ENCODE measurements around the gene RTP5. TPM values are rescaled to one million over a fixed set of nuclear protein-coding genes. Genes with fewer than 3 reads are reported as not detected.

Gene RTP5
- polyA plus RNA-seq, 3 donors from 2014 or later: not detected

DNA sequence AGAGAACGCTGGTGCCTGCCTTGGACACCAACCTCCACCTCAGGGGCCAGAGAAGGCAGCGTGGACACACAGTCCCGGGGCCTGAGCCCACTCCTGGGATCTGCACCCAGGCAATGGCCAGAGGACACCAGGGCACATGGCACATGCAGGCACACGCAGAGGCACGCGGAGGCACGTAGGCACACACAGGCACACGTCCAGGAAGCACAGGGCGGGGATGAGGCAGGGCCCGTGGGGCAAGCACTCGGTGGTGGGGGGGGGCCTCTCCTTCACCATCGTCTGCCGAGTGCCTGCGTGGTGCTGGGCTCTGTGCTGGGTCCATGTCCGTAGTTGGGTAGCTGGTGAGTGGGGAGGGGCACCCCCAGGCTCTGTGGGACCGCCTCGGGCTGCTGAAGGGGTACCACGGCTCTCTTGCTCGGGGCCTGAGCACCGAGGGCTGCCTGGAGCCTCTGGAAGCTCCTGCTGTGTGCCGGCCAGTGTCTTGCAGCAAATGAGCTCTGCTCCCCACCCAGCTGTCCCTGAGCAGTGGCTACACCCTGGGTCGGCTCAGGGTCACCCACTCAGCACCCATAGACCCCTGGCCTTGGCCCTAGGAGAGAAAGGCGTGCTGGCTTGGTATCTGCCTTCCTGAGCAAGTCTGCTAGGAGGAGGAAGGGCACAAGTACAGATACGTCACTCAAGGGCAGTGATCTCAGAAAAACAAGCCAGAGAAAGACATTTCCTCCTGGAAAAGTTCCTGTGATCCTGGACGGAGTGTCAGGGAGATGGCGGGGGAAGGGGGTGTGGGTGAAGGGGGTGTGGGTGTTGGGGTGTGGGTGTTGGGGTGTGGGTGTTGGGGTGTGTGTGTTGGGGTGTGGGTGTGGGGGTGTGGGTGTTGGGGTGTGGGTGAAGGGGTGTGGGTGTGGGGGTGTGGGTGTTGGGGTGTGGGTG, 26.4 kb downstream of the RTP5 start:
- peak in 2 of 3 donors; percentile 24 to 33 for DNase-seq
- H3K27me3 Mint-ChIP-seq (ENCODE audit: low read depth in 3 of 3): peaks cover 27 to 44% (median 27%) of the 10 kb centered on the region in 3 donors

DNA sequence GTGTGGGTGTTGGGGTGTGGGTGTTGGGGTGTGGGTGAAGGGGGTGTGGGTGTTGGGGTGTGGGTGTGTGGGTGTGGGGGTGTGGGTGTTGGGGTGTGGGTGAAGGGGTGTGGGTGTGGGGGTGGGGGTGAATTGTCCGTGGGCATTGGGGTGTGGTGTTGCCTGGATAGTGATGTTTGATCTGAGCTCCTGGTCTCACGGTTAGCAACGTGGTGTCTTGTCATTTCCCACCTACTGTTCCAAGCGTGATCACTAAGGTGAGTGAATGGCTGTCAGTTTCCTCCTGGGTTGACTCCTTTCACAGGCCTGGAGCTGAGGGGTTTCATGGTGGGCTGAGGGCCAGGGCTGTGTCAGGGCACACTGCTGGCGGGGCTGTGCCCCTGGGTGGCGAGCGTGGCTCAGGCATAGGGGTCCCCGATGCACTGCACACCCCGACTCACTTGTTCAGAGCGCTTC, 27.2 kb downstream of the RTP5 start:
- Mint-ChIP-seq H3K27me3 (ENCODE audit: low read depth in 3 of 3) (peaks cover 27 to 49% (median 27%) of the 10 kb centered on the region in 3 donors), H3K4me1 (peaks cover 6 to 8% of the 10 kb centered on the region in 2 donors), H3K36me3 (no peaks in the 10 kb centered on the region), H3K4me3 (peak overlapping the region in 3 of 5 donors; percentile 18 to 40 (median 33)), H3K27ac (peak overlapping the region in 5 of 6 donors; percentile 17 to 87 (median 51)), H3K9me3 (peaks cover 2 to 15% (median 7%) of the 10 kb centered on the region in 6 donors)
- peak; percentile 13 to 24 (median 21) for DNase-seq

More for the DNA sequence above, 26.4 kb downstream of the RTP5 start:
- peak overlapping the region; percentile 71 to 97 (median 83) for H3K27ac Mint-ChIP-seq
- no peaks in the 10 kb centered on the region for H3K36me3 Mint-ChIP-seq
- H3K4me3 Mint-ChIP-seq: peak overlapping the region; percentile 6 to 83 (median 53)
- H3K9me3 Mint-ChIP-seq: peaks cover 2 to 15% (median 7%) of the 10 kb centered on the region in 6 donors
- H3K4me1 Mint-ChIP-seq: peaks cover 0 to 8% of the 10 kb centered on the region in 2 donors

DNA sequence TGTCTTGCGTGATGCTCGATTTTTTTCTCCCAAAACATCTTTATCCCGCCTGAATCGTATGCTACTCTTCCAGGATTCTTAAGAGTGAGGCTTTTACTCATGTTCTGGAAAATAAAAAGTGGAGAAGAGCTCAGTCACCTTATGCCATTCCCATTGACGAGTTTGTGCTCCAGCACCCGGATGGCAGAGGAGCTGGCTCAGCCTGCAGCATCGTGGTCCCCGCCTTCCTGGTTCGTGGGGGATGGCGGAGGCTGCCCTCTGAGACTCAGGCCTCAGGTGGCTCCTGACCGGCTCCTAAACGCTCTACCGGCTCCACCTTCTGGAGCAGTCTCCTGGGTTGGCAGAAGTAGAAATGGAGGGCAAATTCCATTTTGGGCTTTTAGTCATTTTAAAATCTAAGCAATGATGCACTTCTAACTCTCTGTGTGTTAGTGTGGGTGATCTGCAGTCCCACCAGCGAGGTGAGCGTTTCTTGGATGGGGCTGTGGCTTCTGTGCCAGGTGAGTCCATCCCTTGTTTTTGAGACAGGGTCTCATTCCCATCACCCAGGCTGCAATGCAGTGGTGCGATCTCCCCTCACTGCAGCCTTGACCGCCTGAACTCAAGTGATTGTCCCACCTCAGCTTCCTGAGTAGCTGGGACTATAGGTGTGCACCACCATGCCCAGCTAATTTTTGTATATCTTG, 27.8 kb downstream of the RTP5 start:
- H3K9me3 Mint-ChIP-seq: peaks cover 2 to 15% (median 7%) of the 10 kb centered on the region in 6 donors
- H3K4me1 Mint-ChIP-seq: peaks cover 8 to 9% of the 10 kb centered on the region in 2 donors
- peak overlapping the region in 3 of 5 donors; percentile 33 to 42 (median 40) for H3K4me3 Mint-ChIP-seq

DNA sequence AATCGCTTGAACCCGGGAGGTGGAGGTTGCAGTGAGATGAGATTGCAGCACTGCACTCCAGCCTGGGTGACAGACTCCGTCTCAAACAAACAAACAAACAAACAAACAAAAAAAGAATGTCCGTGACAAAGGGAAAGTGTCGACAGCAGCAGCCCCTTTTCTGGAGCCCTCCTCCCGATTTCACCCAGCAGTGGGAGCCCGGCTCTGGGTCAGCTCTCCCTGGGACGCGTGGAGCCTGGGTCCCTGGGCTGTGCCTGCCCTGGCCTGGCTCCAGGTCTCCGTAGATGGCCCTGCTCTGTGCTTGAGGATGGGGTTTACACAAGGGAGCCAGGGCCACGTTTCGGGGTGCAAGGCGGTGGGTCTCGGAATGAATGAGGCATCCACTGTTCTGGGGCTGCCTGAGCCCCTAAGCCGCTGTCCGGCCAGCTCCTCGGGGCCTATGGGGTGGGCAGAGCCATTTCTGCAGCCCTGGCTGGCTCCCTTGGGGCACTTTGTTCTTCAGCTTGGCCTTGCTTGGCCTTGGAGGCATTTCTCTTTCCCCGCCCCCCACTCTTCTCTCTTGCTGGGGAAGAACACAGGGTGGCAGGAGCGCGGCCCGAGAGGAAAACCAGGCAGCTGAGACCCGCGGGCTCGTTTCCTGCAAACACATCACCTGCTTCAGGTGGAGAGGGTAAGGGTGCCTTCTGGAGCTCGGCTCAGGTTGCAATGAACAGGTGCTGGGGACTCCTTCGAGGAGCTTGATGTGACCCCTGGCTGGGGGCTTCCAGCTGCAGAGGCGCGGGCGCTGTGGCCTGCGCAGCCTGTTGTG, 29.1 kb downstream of the RTP5 start:
- H3K27ac Mint-ChIP-seq: no peak overlapping the region
- no peak overlapping the region for H3K4me3 Mint-ChIP-seq
- peaks cover 2 to 15% (median 7%) of the 10 kb centered on the region in 6 donors for H3K9me3 Mint-ChIP-seq
- H3K27me3 Mint-ChIP-seq (ENCODE audit: low read depth in 3 of 3): peaks cover 27 to 44% (median 27%) of the 10 kb centered on the region in 3 donors
- no peak for DNase-seq
- H3K4me1 Mint-ChIP-seq: peaks cover 8 to 9% of the 10 kb centered on the region in 2 donors
- no peaks in the 10 kb centered on the region for H3K36me3 Mint-ChIP-seq

More for the DNA sequence above, 27.8 kb downstream of the RTP5 start:
- peaks cover 27 to 49% (median 27%) of the 10 kb centered on the region in 3 donors for H3K27me3 Mint-ChIP-seq (ENCODE audit: low read depth in 3 of 3)
- DNase-seq: no peak
- peak overlapping the region in 5 of 6 donors; percentile 17 to 87 (median 51) for H3K27ac Mint-ChIP-seq
- H3K36me3 Mint-ChIP-seq: no peaks in the 10 kb centered on the region

DNA sequence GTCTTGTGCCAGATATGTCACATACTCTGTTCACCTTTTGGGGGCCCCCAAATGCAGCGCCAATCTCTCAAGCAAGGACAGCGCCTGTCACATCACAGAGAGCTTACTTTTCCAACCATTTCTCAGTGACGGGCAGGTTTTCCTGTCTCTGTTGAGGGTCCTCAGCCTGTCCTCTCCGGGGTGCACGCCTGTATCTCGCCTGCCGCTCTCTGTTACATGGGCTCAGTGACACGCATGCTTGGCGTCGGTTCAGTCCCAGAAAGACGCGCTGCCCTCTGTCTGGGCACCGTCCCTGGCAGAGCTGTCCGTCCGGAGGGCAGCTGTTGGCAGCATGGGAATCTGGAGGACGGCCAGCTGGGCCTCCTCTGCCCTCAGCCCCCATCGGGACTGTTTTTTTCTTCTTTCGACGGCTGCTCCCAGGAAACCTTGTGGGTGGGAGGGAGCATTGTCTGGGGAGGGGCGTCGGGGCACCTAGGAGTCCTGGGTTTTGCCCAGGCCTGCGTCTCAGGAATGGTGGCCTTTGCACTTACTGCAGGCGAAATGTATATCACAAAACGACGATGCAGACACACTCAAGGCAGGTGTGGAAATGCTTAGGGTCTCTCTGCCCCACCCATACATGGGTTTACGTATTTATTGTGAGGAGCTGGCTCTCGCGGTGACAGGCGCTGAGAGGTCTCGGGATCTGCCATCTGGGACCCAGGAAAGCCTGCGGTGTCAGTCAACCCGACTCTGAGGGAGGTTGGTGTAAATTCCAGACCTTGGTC, 30.9 kb downstream of the RTP5 start:
- Mint-ChIP-seq H3K27ac (no peak overlapping the region), H3K36me3 (no peaks in the 10 kb centered on the region), H3K4me3 (no peak overlapping the region), H3K9me3 (peaks cover 2 to 15% (median 7%) of the 10 kb centered on the region in 6 donors), H3K4me1 (peaks cover 6 to 9% of the 10 kb centered on the region in 2 donors), H3K27me3 (ENCODE audit: low read depth in 3 of 3) (peaks cover 24 to 29% (median 25%) of the 10 kb centered on the region in 3 donors)
- DNase-seq: no peak

DNA sequence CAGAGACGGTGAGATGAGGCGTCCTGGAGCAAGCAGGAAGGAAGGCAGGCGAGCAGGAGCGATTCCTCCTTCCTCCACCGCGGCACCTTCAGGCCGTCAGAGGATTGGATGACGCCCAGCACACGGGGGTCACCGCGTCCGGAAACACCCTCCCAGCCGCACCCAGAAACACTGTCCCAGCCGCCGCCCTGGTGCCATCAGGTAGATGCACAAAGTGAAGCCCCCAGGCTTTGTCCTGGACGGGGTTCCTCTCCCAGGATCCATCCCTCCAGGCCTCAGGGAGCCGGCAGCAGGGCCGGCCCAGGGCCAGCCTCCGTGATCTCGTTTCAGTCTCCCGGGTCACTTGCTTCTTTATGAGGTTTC, 31.5 kb downstream of the RTP5 start:
- Mint-ChIP-seq H3K27me3 (ENCODE audit: low read depth in 3 of 3) (peaks cover 18 to 24% (median 19%) of the 10 kb centered on the region in 3 donors), H3K4me3 (no peak overlapping the region), H3K4me1 (peaks cover 5 to 9% of the 10 kb centered on the region in 2 donors), H3K27ac (no peak overlapping the region), H3K36me3 (no peaks in the 10 kb centered on the region), H3K9me3 (peaks cover 2 to 14% (median 6%) of the 10 kb centered on the region in 6 donors)
- DNase-seq: no peak

DNA sequence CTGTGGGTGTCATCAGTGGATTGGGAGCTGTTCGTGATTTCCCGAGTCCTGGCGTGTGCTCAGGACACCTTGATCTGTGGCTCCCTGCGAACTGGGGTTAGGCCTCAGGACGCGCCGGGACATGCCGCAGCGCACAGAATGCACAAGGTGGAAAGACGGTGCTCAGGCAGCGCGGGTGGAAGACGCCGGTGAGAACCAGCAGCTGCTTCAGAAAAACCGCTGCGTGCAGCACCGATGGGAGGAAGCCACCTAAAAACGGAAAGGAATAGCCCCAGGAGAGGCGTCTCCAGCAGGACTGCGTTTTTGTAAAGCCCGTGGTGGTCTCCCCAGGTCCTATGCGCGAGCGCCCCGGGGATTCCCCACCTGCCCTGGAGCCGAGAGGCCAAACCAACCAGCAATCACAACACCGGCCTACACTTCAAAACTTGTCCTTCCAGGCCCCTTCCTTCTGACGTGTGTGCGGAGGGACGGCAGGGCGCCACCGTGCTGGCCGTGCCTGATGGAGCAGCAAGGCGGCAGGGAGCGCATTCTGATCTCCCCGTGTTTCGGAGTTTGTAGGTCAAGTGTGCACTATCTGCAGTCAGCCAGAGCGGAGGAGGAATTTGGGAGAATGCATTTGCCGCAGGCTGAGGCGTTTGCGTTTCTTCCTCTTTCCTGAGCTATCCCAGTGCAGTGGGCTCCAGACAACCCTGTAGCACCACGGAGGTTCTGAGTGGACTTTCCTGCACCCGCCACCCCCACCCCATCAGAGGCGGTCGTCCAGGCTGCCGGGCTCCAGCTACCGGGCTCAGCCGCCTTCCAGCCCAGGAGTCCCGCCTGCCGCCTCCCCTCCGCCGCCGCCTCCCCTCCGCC, 32.2 kb downstream of the RTP5 start:
- no peak for DNase-seq
- H3K4me1 Mint-ChIP-seq: peaks cover 3 to 9% of the 10 kb centered on the region in 2 donors
- H3K36me3 Mint-ChIP-seq: no peaks in the 10 kb centered on the region
- peaks cover 14 to 20% (median 15%) of the 10 kb centered on the region in 3 donors for H3K27me3 Mint-ChIP-seq (ENCODE audit: low read depth in 3 of 3)
- peak overlapping the region in 1 of 6 donors; percentile 40 for H3K27ac Mint-ChIP-seq
- peaks cover 0 to 10% (median 3%) of the 10 kb centered on the region in 6 donors for H3K9me3 Mint-ChIP-seq
- H3K4me3 Mint-ChIP-seq: peak overlapping the region in 1 of 5 donors; percentile 45

DNA sequence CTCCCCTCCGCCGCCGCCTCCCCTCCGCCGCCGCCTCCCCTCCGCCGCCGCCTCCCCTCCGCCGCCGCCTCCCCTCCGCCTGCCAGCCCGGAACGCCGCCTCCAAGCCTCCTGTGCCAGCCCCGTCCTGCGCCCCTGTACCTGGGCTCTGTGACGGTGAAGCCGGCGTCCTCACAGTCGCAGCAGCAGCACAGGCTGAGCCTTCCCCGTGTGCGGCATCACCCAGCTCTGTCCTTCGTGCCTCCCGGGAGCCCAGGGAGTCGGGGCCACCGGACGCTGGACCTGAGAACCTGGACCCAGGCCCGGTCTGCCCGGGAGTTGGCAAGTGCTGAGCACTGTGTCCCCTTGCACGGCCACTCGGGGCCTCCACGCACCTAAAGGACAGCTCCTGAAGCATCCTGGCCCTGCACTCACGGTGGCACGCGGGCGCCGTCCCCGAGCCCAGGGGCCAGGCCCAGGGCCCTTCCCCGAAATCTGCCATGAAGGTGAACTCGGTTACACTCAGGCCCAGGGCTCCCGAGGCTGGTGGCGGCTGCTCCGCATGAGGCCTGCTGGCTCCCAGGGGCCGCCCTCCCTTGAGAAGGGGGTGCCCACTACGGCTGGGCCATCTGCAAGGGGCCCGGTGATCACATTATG, 32.9 kb downstream of the RTP5 start:
- no peak for DNase-seq
- peaks cover 7 to 12% (median 7%) of the 10 kb centered on the region in 3 donors for H3K27me3 Mint-ChIP-seq (ENCODE audit: low read depth in 3 of 3)
- no peak overlapping the region for H3K27ac Mint-ChIP-seq
- peaks cover 0 to 3% (median 1%) of the 10 kb centered on the region in 6 donors for H3K9me3 Mint-ChIP-seq
- H3K4me1 Mint-ChIP-seq: peaks cover 2 to 9% of the 10 kb centered on the region in 2 donors
- H3K4me3 Mint-ChIP-seq: no peak overlapping the region
- no peaks in the 10 kb centered on the region for H3K36me3 Mint-ChIP-seq

DNA sequence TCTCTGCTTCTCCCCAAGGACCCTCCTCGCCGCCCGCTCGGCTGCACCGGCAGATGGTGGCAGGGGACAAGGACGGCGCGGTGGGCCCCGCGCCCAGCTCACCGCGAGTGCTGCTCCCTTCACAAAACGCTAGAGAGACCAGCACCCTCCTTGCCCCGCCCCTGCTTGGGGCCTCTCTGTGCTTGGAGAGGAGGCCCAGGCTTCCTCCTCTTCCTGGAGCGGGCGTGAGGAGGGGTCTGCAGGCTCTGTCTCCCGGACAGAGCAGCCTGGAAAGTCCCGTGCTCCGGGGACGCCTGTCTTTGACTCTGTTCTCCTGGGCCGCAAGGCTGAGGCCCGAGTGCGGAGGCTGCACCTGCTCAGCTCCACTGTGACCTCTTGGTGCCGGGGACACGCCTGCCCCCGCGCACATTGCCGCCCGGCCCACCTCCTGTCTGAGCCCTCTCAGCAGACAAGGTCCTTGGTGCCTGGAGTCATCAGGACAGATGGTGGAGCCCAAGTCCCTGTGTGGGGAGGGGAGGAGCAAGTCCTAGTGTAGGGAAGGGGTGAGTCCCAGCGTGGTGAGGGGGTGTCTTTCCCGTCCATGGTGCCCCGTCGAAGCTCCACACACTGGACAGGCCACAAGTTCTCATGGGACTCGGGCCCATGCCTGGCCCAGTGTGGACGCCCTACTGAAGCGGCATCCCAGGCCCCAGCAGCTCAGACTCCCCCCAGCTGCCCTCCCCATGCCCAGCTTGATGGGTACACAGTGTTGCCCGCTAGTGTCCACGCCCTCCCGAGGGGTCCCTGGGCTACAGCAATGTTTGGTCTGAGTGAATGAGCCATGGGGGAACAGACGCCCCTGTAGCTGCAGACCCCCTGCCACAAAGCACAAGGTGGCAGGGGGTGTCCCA, 33.8 kb downstream of the RTP5 start:
- DNase-seq: no peak
- H3K4me3 Mint-ChIP-seq: no peak overlapping the region

DNA sequence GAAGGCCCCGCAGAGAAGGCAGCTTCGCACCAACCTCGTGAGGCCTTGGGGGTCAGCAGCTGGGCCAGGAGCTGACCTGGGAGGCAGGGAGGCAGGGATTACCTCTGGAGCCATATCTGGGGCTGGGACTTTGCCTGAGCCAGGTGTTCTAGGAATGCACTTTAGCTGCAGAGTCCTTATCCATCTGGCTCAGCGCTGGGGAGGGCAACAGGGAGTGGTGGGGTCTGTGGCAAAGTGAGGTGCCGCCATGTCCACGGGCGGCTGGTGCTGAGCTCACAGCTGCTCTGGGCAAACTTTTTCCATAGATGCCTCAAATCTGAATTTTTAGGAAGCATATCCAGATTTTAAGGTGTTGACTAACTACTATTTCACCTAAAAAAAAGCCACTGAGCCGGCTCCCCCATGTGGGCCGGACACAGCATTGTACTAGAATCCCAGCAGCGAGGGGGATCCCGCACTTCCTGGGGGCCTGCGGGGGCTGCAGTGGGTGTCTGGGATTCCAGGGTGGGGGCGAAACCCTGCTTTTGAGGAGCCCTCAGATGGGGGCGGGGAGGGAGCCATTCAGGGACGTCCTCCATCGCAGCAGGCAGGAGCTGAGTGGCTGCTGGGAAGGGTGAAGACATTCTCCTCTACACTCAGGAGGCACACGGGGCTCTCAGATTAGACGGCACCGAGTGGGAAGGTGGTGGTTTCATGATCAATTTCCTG, 34.6 kb downstream of the RTP5 start:
- Mint-ChIP-seq H3K4me1 (peaks cover 0 to 9% of the 10 kb centered on the region in 2 donors), H3K4me3 (no peak overlapping the region), H3K36me3 (no peaks in the 10 kb centered on the region), H3K27me3 (ENCODE audit: low read depth in 3 of 3) (peaks cover 0 to 5% (median 0%) of the 10 kb centered on the region in 3 donors), H3K9me3 (no peaks in the 10 kb centered on the region), H3K27ac (no peak overlapping the region)
- no peak for DNase-seq

More for the DNA sequence above, 33.8 kb downstream of the RTP5 start:
- H3K9me3 Mint-ChIP-seq: no peaks in the 10 kb centered on the region
- peaks cover 0 to 9% of the 10 kb centered on the region in 2 donors for H3K4me1 Mint-ChIP-seq
- no peak overlapping the region for H3K27ac Mint-ChIP-seq
- no peaks in the 10 kb centered on the region for H3K36me3 Mint-ChIP-seq
- H3K27me3 Mint-ChIP-seq (ENCODE audit: low read depth in 3 of 3): peaks cover 0 to 5% (median 0%) of the 10 kb centered on the region in 3 donors
